HepG2 (cell line): ENCODE results near the gene NKIRAS1. TPM values are rescaled to one million over a fixed set of nuclear protein-coding genes. Genes with fewer than 3 reads are reported as not detected.

Experiments
- CHD2 ChIP-seq: IDR thresholded peaks from 2 replicates; pipeline ENCODE4 v1.6.1; 2011; ENCODE audit warnings: low read depth, low read length, improper control_type of control experiment
- EED ChIP-seq: sonication (generic); formaldehyde crosslinking; IDR thresholded peaks from 2 replicates; pipeline ENCODE4 v1.5.0; 2020; ENCODE audit warnings: mild to moderate bottlenecking, missing genetic modification reagents
- IKZF1 ChIP-seq: fragments of 450-650 bp; IDR thresholded peaks from 2 replicates; pipeline ENCODE4 v1.7.1; 2016
- MZF1 ChIP-seq: sonication (generic); formaldehyde crosslinking; IDR thresholded peaks from 2 replicates; pipeline ENCODE4 v1.8.1; 2023; ENCODE audit warnings: mild to moderate bottlenecking, missing genetic modification reagents, borderline replicate concordance
- NCOA2 ChIP-seq: sonication (generic); formaldehyde crosslinking; IDR thresholded peaks from 2 replicates; pipeline ENCODE4 v1.8.0; 2022; ENCODE audit warnings: inconsistent platforms
- NFE2L2 ChIP-seq: fragments of 150-350 bp; IDR thresholded peaks from 2 replicates; pipeline ENCODE4 v1.6.1; 2014; ENCODE audit warnings: low read length
- NR2F1 ChIP-seq, 2 experiments: fragments of 450-650 bp in 1 of 2; formaldehyde crosslinking in 1 of 2; IDR thresholded peaks; 2 replicates each; pipeline versions ENCODE4 v1.5.0 to v1.6.1; 2016 to 2020; ENCODE audit warnings: mild to moderate bottlenecking in 1 of 2, missing compliant biosample characterization in 1 of 2, missing genetic modification reagents in 1 of 2, moderate library complexity in 1 of 2
- PRMT3 ChIP-seq: sonication (generic); formaldehyde crosslinking; IDR thresholded peaks from 2 replicates; pipeline ENCODE4 v1.8.1; 2022; ENCODE audit warnings: low read depth, mild to moderate bottlenecking, moderate library complexity, missing genetic modification reagents, borderline replicate concordance
- PTBP1 ChIP-seq: fragments of 200-400 bp; formaldehyde crosslinking; IDR thresholded peaks from 2 replicates; pipeline ENCODE4 v1.6.1; 2018; ENCODE audit warnings: low read length, low read depth; ENCODE audit not compliant: poor library complexity, severe bottlenecking
- RBFOX2 ChIP-seq: fragments of 200-400 bp; formaldehyde crosslinking; IDR thresholded peaks from 2 replicates; pipeline ENCODE4 v1.6.1; 2017; ENCODE audit warnings: low read depth, mild to moderate bottlenecking, low read length
- SETDB1 ChIP-seq: sonication (generic); formaldehyde crosslinking; IDR thresholded peaks from 2 replicates; pipeline ENCODE4 v1.5.1; 2020; ENCODE audit warnings: missing genetic modification reagents, mild to moderate bottlenecking, borderline replicate concordance
- SMAD3 ChIP-seq: sonication (generic); formaldehyde crosslinking; IDR thresholded peaks from 2 replicates; pipeline ENCODE4 v1.4.0; 2020; ENCODE audit warnings: missing genetic modification reagents
- ZC3H13 ChIP-seq: sonication (generic); formaldehyde crosslinking; IDR thresholded peaks from 2 replicates; pipeline ENCODE4 v1.8.1; 2023; ENCODE audit warnings: mild to moderate bottlenecking, missing genetic modification reagents, moderate library complexity
- ZFP1 ChIP-seq: IDR thresholded peaks from 2 replicates; pipeline ENCODE4 v1.6.1; 2016
- ZNF33A ChIP-seq: sonication (generic); formaldehyde crosslinking; IDR thresholded peaks from 2 replicates; pipeline ENCODE4 v1.5.1; 2020; ENCODE audit warnings: missing genetic modification reagents, mild to moderate bottlenecking, moderate library complexity, borderline replicate concordance
- ZNF430 ChIP-seq: sonication (generic); formaldehyde crosslinking; IDR thresholded peaks from 2 replicates; pipeline ENCODE4 v1.9.0; 2021; ENCODE audit warnings: mild to moderate bottlenecking, missing genetic modification reagents
- ZNF816 ChIP-seq: sonication (generic); formaldehyde crosslinking; IDR thresholded peaks from 2 replicates; pipeline ENCODE4 v1.8.0; 2022; ENCODE audit warnings: missing genetic modification reagents, mild to moderate bottlenecking, borderline replicate concordance
- ZNF83 ChIP-seq: sonication (generic); formaldehyde crosslinking; IDR thresholded peaks from 2 replicates; pipeline ENCODE4 v1.4.0; 2020; ENCODE audit warnings: missing genetic modification reagents, mild to moderate bottlenecking, borderline replicate concordance
- polyA plus RNA-seq, 8 experiments: library from polyadenylated mRNA; depleted of rRNA in 3 of 8; stranded (reverse) in 7 of 8; unstranded in 1 of 8; fragments of >200 nt; fragmentation: Illumina TruSeq in 4 of 8; extraction: Trizol in 4 of 8; gene quantifications; 2 replicates each; pipeline versions ENCODE4 v1.2.1 to v1.2.3, GENCODE V29; 2011 to 2016; ENCODE audit warnings: low read depth in 4 of 8, missing spikeins in 1 of 8, mixed read lengths in 1 of 8; ENCODE audit not compliant: insufficient read depth in 1 of 8
- total RNA-seq, 5 experiments: library from RNA; depleted of rRNA; stranded (reverse); fragments of >200 nt; fragmentation: Illumina TruSeq; extraction: Trizol; gene quantifications; 2 replicates each; pipeline ENCODE4 v1.2.3, GENCODE V29; 2016; ENCODE audit warnings: low read depth in 1 of 5
- TF ChIP-seq, protein P1 (sequence below): sonication (generic); formaldehyde crosslinking; IDR thresholded peaks from 2 replicates; pipeline ENCODE4 v1.5.0; 2020; ENCODE audit warnings: missing genetic modification reagents
- TF ChIP-seq, protein P2 (sequence below): sonication (generic); formaldehyde crosslinking; IDR thresholded peaks from 2 replicates; pipeline ENCODE4 v1.9.0; 2022; ENCODE audit warnings: low read depth, missing genetic modification reagents
- TF ChIP-seq, protein P3 (sequence below): sonication (generic); formaldehyde crosslinking; IDR thresholded peaks from 2 replicates; pipeline ENCODE4 v1.5.0; 2020; ENCODE audit warnings: mild to moderate bottlenecking, missing genetic modification reagents, borderline replicate concordance
- TF ChIP-seq, protein P4 (sequence below): sonication (generic); formaldehyde crosslinking; IDR thresholded peaks from 2 replicates; pipeline ENCODE4 v1.9.0; 2022; ENCODE audit warnings: missing genetic modification reagents, mild to moderate bottlenecking, borderline replicate concordance

Gene NKIRAS1
- total and polyA plus RNA-seq, 2 of the 13 experiments (the other 11 are each of a cell fraction or from before 2014, with no cell fraction given): 4.3 to 8.0 TPM

DNA sequence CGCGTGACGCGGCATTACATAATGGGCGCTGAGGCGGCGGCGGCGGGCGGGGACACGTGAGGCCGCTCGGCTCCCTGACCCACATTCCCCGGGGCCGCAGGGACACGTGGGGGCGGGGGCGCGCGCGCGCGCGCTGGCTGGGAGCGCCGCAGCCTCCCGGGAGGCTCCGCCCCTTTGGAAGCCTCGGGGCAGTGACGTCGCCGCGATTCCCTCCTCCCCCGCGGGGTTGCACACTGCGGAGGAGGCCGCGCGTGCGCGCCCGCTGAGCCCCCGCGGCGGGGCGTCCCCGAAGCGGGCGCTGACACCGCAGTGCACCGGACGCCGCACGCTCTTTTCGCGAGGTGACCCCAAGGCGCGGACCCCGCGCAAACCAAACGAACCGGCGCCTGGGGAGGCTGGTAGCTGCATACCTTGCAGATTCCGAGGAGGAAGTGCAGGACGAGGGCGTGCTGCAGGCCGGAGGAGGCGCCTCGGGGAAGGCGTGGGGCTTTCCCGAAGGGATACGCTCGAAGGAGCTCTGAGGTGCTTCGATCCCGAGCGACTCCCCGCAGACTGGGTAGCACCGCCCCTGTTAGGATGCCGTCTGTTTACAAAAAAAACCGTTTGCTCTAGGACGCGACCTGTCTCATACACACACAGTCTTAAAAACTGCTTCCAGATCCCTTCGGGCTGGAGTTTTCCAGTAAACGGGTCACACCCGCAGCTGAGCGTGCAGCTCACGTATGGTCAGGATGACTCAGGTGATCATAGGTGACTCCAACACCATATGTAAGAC lies 29.3 kb upstream of the NKIRAS1 start (continued):
- TF ChIP-seq ZNF816 (peak; percentile 62; the same call in 1 of the 2 replicates), ZNF430 (CRISPR knock-in tag) (peak; percentile 97), RBFOX2 (peak; percentile 91), CHD2 (no peak), NFE2L2 (no peak), EED (CRISPR knock-in tag) (peak; percentile 90), NR2F1 (CRISPR knock-in tag; IDR thresholded peaks at IDR 0.05) (peak in 1 of 2 experiments; percentile 63; a peak in 2 of 4 replicates), ZC3H13 (CRISPR knock-in tag) (no peak), MZF1 (CRISPR knock-in tag) (no peak), SETDB1 (CRISPR knock-in tag) (no peak), SMAD3 (CRISPR knock-in tag) (peak; percentile 68; the same call in 1 of the 2 replicates), PTBP1 (no peak), ZFP1 (CRISPR knock-in tag) (no peak), ZNF33A (CRISPR knock-in tag) (no peak), IKZF1 (no peak), ZNF83 (no peak; the same call in 1 of the 2 replicates), PRMT3 (CRISPR knock-in tag) (peak; percentile 98), NCOA2 (CRISPR knock-in tag) (peak; percentile 38; the same call in 1 of the 2 replicates)
- TF ChIP-seq, protein P1, sequence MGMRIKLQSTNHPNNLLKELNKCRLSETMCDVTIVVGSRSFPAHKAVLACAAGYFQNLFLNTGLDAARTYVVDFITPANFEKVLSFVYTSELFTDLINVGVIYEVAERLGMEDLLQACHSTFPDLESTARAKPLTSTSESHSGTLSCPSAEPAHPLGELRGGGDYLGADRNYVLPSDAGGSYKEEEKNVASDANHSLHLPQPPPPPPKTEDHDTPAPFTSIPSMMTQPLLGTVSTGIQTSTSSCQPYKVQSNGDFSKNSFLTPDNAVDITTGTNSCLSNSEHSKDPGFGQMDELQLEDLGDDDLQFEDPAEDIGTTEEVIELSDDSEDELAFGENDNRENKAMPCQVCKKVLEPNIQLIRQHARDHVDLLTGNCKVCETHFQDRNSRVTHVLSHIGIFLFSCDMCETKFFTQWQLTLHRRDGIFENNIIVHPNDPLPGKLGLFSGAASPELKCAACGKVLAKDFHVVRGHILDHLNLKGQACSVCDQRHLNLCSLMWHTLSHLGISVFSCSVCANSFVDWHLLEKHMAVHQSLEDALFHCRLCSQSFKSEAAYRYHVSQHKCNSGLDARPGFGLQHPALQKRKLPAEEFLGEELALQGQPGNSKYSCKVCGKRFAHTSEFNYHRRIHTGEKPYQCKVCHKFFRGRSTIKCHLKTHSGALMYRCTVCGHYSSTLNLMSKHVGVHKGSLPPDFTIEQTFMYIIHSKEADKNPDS (CRISPR knock-in tag): no peak; the same call in 1 of the 2 replicates
- TF ChIP-seq, protein P2, sequence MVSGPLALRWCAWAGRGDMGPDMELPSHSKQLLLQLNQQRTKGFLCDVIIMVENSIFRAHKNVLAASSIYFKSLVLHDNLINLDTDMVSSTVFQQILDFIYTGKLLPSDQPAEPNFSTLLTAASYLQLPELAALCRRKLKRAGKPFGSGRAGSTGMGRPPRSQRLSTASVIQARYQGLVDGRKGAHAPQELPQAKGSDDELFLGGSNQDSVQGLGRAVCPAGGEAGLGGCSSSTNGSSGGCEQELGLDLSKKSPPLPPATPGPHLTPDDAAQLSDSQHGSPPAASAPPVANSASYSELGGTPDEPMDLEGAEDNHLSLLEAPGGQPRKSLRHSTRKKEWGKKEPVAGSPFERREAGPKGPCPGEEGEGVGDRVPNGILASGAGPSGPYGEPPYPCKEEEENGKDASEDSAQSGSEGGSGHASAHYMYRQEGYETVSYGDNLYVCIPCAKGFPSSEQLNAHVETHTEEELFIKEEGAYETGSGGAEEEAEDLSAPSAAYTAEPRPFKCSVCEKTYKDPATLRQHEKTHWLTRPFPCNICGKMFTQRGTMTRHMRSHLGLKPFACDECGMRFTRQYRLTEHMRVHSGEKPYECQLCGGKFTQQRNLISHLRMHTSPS (CRISPR knock-in tag): no peak
- TF ChIP-seq, protein P3, sequence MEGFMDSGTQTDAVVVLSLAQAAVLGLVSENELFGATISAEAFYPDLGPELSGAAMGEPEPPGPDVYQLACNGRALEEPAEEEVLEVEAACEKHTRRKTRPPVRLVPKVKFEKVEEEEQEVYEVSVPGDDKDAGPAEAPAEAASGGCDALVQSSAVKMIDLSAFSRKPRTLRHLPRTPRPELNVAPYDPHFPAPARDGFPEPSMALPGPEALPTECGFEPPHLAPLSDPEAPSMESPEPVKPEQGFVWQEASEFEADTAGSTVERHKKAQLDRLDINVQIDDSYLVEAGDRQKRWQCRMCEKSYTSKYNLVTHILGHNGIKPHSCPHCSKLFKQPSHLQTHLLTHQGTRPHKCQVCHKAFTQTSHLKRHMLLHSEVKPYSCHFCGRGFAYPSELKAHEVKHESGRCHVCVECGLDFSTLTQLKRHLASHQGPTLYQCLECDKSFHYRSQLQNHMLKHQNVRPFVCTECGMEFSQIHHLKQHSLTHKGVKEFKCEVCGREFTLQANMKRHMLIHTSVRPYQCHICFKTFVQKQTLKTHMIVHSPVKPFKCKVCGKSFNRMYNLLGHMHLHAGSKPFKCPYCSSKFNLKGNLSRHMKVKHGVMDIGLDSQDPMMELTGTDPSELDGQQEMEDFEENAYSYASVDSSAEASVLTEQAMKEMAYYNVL: no peak; the same call in 1 of the 2 replicates
- TF ChIP-seq, protein P4, sequence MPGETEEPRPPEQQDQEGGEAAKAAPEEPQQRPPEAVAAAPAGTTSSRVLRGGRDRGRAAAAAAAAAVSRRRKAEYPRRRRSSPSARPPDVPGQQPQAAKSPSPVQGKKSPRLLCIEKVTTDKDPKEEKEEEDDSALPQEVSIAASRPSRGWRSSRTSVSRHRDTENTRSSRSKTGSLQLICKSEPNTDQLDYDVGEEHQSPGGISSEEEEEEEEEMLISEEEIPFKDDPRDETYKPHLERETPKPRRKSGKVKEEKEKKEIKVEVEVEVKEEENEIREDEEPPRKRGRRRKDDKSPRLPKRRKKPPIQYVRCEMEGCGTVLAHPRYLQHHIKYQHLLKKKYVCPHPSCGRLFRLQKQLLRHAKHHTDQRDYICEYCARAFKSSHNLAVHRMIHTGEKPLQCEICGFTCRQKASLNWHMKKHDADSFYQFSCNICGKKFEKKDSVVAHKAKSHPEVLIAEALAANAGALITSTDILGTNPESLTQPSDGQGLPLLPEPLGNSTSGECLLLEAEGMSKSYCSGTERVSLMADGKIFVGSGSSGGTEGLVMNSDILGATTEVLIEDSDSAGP (CRISPR knock-in tag): peak; percentile 81
